GM18507 (cell line): Measurements from ENCODE around the gene SPATA2L.
"Not testable (repeated sequence)": the region's sequence is repeated elsewhere in the genome, so short reads cannot be mapped to it uniquely, and the experiment has no call there.

Source experiments
- DNase-seq: peaks from one replicate; pipeline ENCODE4 v3.0.0; 2011; ENCODE audit warnings: low read depth; ENCODE audit not compliant: insufficient read length; ENCODE audit errors: extremely low spot score
- FAIRE-seq: peaks from 2 replicates; lab custom pipeline; 2011; peaks lifted over from hg19 to GRCh38; lab: Jason Lieb, UNC

The SPATA2L gene

GRCh38 chr16:89693931-89694783 is 7.3 kb downstream of the SPATA2L start:
- DNase-seq (no peak), FAIRE-seq (no peak)

GRCh38 chr16:89693289-89693731 is 8.2 kb downstream of the SPATA2L start:
- FAIRE-seq: no peak

GRCh38 chr16:89691986-89692569 is 9.4 kb downstream of the SPATA2L start:
- no peak for DNase-seq
- FAIRE-seq: no peak

More at GRCh38 chr16:89693289-89693731, 8.2 kb downstream of the SPATA2L start:
- no peak for DNase-seq

GRCh38 chr16:89691231-89691985 is 10.1 kb downstream of the SPATA2L start:
- DNase-seq (no peak), FAIRE-seq (no peak)

GRCh38 chr16:89690392-89690901 is 11.1 kb downstream of the SPATA2L start:
- no peak for DNase-seq
- no peak for FAIRE-seq

GRCh38 chr16:89689621-89690020 is 11.9 kb downstream of the SPATA2L start:
- FAIRE-seq: not testable (repeated sequence)

GRCh38 chr16:89689142-89689541 is 12.4 kb downstream of the SPATA2L start:
- FAIRE-seq: no peak
- no peak for DNase-seq

More at GRCh38 chr16:89689621-89690020, 11.9 kb downstream of the SPATA2L start:
- DNase-seq: not testable (repeated sequence)

- DNase-seq: no peak
- no peak for FAIRE-seq
Observed at GRCh38 chr16:89688395-89688794, 13.1 kb downstream of the SPATA2L start.

GRCh38 chr16:89687092-89687940 is 14.2 kb downstream of the SPATA2L start:
- peak; percentile 73 for FAIRE-seq
- DNase-seq: no peak

- peak; percentile 91 for FAIRE-seq
- peak; percentile 85 for DNase-seq
Observed at GRCh38 chr16:89686520-89687091, 14.9 kb downstream of the SPATA2L start, which contains the start of gene CDK10. CDK10 (plus strand) TSS chr16:89686689; CDS start chr16:89686711, 22 bp downstream.

GRCh38 chr16:89685916-89686315 is 15.6 kb downstream of the SPATA2L start:
- no peak for DNase-seq
- FAIRE-seq: no peak

- no peak for FAIRE-seq
- no peak for DNase-seq
Observed at GRCh38 chr16:89678258-89678657, 23.2 kb downstream of the SPATA2L start.

- no peak for FAIRE-seq
- DNase-seq: no peak
Observed at GRCh38 chr16:89672177-89672941, 29.1 kb downstream of the SPATA2L start.

GRCh38 chr16:89671565-89671964 is 29.9 kb downstream of the SPATA2L start:
- not testable (repeated sequence) for DNase-seq, FAIRE-seq

- no peak for DNase-seq
- no peak for FAIRE-seq
Observed at GRCh38 chr16:89670496-89671431, 30.7 kb downstream of the SPATA2L start.

GRCh38 chr16:89669755-89670154 is 31.8 kb downstream of the SPATA2L start:
- no peak for DNase-seq
- FAIRE-seq: no peak

GRCh38 chr16:89668790-89669158 is 32.7 kb downstream of the SPATA2L start:
- DNase-seq: no peak
- no peak for FAIRE-seq
